Measurements from ENCODE around the gene KLHL28.

GRCh38 chr14:44971459-44971858 is 9.7 kb upstream of the KLHL28 start:
- TF ChIP-seq CTCF (IDR thresholded peaks at IDR 0.05): no peak
- no peak for TF ChIP-seq EP300 (IDR thresholded peaks at IDR 0.05; ENCODE audit: low read depth)
- TF ChIP-seq POLR2AphosphoS5 (IDR thresholded peaks at IDR 0.05): no peak
- no peak for TF ChIP-seq POLR2A (IDR thresholded peaks at IDR 0.05)
